HepG2 (cell line): Measurements from ENCODE around the gene URM1. TPM values are rescaled to one million over a fixed set of nuclear protein-coding genes. Genes with fewer than 3 reads are reported as not detected.
A peak's percentile ranks its signal among the peaks of the same experiment; 100 is the strongest.

Experiments used
- ATM ChIP-seq: fragments of 450-650 bp; IDR thresholded peaks from 2 replicates; pipeline ENCODE4 v1.7.1; 2017; ENCODE audit warnings: mild to moderate bottlenecking, borderline replicate concordance
- E2F2 ChIP-seq: sonication (generic); formaldehyde crosslinking; IDR thresholded peaks from 2 replicates; pipeline ENCODE4 v1.4.0; 2020; ENCODE audit warnings: missing genetic modification reagents, borderline replicate concordance
- IKZF4 ChIP-seq: sonication (generic); formaldehyde crosslinking; IDR thresholded peaks from 2 replicates; pipeline ENCODE4 v1.5.1; 2020; ENCODE audit warnings: borderline replicate concordance, mild to moderate bottlenecking, low read depth, missing genetic modification reagents; ENCODE audit errors: not compliant biosample characterization
- MLX ChIP-seq: IDR thresholded peaks from 2 replicates; pipeline ENCODE4 v1.6.1; 2016
- TERF1 ChIP-seq: sonication (generic); formaldehyde crosslinking; IDR thresholded peaks from 2 replicates; pipeline ENCODE4 v1.8.0; 2022; ENCODE audit warnings: mild to moderate bottlenecking, missing genetic modification reagents, moderate library complexity
- ZBTB25 ChIP-seq: IDR thresholded peaks from 2 replicates; pipeline ENCODE4 v1.6.1; 2018; ENCODE audit warnings: missing genetic modification reagents
- ZBTB49 ChIP-seq: sonication (generic); formaldehyde crosslinking; IDR thresholded peaks from 2 replicates; pipeline ENCODE4 v1.4.0; 2020; ENCODE audit warnings: missing genetic modification reagents, borderline replicate concordance
- ZNF138 ChIP-seq: sonication (generic); formaldehyde crosslinking; IDR thresholded peaks from 2 replicates; pipeline ENCODE4 v1.5.0; 2020; ENCODE audit warnings: mild to moderate bottlenecking, low read depth, missing genetic modification reagents
- ZNF251 ChIP-seq: sonication (generic); formaldehyde crosslinking; IDR thresholded peaks from 2 replicates; pipeline ENCODE4 v1.9.0; 2021; ENCODE audit warnings: mild to moderate bottlenecking, missing genetic modification reagents
- ZNF276 ChIP-seq: sonication (generic); formaldehyde crosslinking; IDR thresholded peaks from 2 replicates; pipeline ENCODE4 v1.4.0; 2020; ENCODE audit warnings: mild to moderate bottlenecking, low read depth, missing genetic modification reagents
- ZNF30 ChIP-seq: sonication (generic); formaldehyde crosslinking; IDR thresholded peaks from 2 replicates; pipeline ENCODE4 v1.5.0; 2020; ENCODE audit warnings: mild to moderate bottlenecking, missing genetic modification reagents
- ZNF326 ChIP-seq: sonication (generic); formaldehyde crosslinking; IDR thresholded peaks from 2 replicates; pipeline ENCODE4 v1.4.0; 2020; ENCODE audit warnings: missing genetic modification reagents, borderline replicate concordance
- ZNF367 ChIP-seq: sonication (generic); formaldehyde crosslinking; IDR thresholded peaks from 2 replicates; pipeline ENCODE4 v1.4.0; 2020; ENCODE audit warnings: missing genetic modification reagents, borderline replicate concordance
- polyA plus RNA-seq, 8 experiments: library from polyadenylated mRNA; depleted of rRNA in 3 of 8; stranded (reverse) in 7 of 8; unstranded in 1 of 8; fragments of >200 nt; fragmentation: Illumina TruSeq in 4 of 8; extraction: Trizol in 4 of 8; gene quantifications; 2 replicates each; pipeline versions ENCODE4 v1.2.1 to v1.2.3, GENCODE V29; 2011 to 2016; ENCODE audit warnings: low read depth in 4 of 8, missing spikeins in 1 of 8, mixed read lengths in 1 of 8; ENCODE audit not compliant: insufficient read depth in 1 of 8
- total RNA-seq, 5 experiments: library from RNA; depleted of rRNA; stranded (reverse); fragments of >200 nt; fragmentation: Illumina TruSeq; extraction: Trizol; gene quantifications; 2 replicates each; pipeline ENCODE4 v1.2.3, GENCODE V29; 2016; ENCODE audit warnings: low read depth in 1 of 5

The URM1 gene
- total and polyA plus RNA-seq, 2 of the 13 experiments (the other 11 are each of a cell fraction or from before 2014, with no cell fraction given): 37.1 to 41.3 TPM

GRCh38 chr9:128370752-128371629 is at the start of gene URM1 (continued):
- TF ChIP-seq ZBTB49 (no peak), ZNF367 (CRISPR knock-in tag) (no peak), ZBTB25 (CRISPR knock-in tag) (peak; percentile 33; the same call in 1 of the 2 replicates), ZNF251 (CRISPR knock-in tag) (no peak), E2F2 (CRISPR knock-in tag) (no peak), MLX (no peak), ZNF138 (CRISPR knock-in tag) (no peak), ATM (no peak), ZNF326 (no peak), ZNF276 (no peak), TERF1 (no peak), IKZF4 (CRISPR knock-in tag) (no peak), ZNF30 (CRISPR knock-in tag) (no peak)
